Endothelial cell of umbilical vein (primary cell): Measurements from ENCODE around the gene TTI1. TPM values are rescaled to one million over a fixed set of nuclear protein-coding genes. Genes with fewer than 3 reads are reported as not detected.

Experiments used
- BruUV-seq: library from RNA; stranded (reverse); fragments of 400-500 nt; replicated peaks from 2 replicates; lab custom pipeline; 2021; lab: Mats Ljungman, UMichigan
- CTCF ChIA-PET: fragments of 300-600, 350-600 bp; sonication (Branson Sonifier 250); formaldehyde crosslinking; loops from one replicate; lab custom pipeline; 2021; ENCODE audit warnings: antibody characterized with exemption, inconsistent platforms; lab: Charles Lee
- POLR2A ChIA-PET: fragments of 300-600, 350-600 bp; sonication (Branson Sonifier 250); formaldehyde crosslinking; loops from one replicate; lab custom pipeline; 2021; ENCODE audit warnings: antibody characterized with exemption, inconsistent platforms; lab: Charles Lee
- DNase-seq: peaks from one replicate; pipeline ENCODE4 v3.0.0-alpha.2; 2011; ENCODE audit warnings: low read depth, low spot score
- FAIRE-seq: peaks from 2 replicates; lab custom pipeline; 2011; peaks lifted over from hg19 to GRCh38; lab: Jason Lieb, UNC
- H2AFZ ChIP-seq: 2 replicates; pipeline ENCODE4 v1.6.0; 2012; ENCODE audit warnings: low read depth, low read length, control low read depth, inconsistent platforms
- H3K27ac ChIP-seq: 2 replicates; pipeline ENCODE4 v1.5.1; 2011; ENCODE audit warnings: low read depth, mild to moderate bottlenecking, control low read depth, low read length, moderate library complexity; ENCODE audit not compliant: insufficient read depth
- H3K27me3 ChIP-seq, 2 experiments: 2 replicates each; pipeline versions ENCODE4 v1.6.0 to v1.6.1; 2011; ENCODE audit warnings: low read length in 2 of 2, mixed read lengths in 1 of 2; ENCODE audit not compliant: control insufficient read depth in 2 of 2, insufficient read depth in 2 of 2
- H3K36me3 ChIP-seq, 2 experiments: 2 replicates in 1 of 2; 3 replicates in 1 of 2; pipeline ENCODE4 v1.5.1; 2011; ENCODE audit warnings: low read length in 2 of 2, mild to moderate bottlenecking in 1 of 2, moderate library complexity in 1 of 2; ENCODE audit not compliant: control insufficient read depth in 2 of 2, insufficient read depth in 2 of 2; ENCODE audit errors: extremely low read depth in 1 of 2
- H3K4me1 ChIP-seq: 3 replicates; pipeline ENCODE4 v1.5.1; 2011; ENCODE audit warnings: mild to moderate bottlenecking, low read length; ENCODE audit not compliant: control insufficient read depth, insufficient read depth; ENCODE audit errors: extremely low read depth
- H3K4me2 ChIP-seq: 2 replicates; pipeline ENCODE4 v1.6.1; 2011; ENCODE audit warnings: low read length, control low read depth, mixed read lengths; ENCODE audit not compliant: insufficient read depth
- H3K4me3 ChIP-seq, 3 experiments: fragments of 200-600 bp in 1 of 3; sonication (generic), shearing (Covaris generic) in 1 of 3; replicated peaks in 1 of 3; 2 replicates each; pipeline ENCODE4 v1.5.1; 2011 to 2016; ENCODE audit warnings: control low read depth in 3 of 3, low read length in 3 of 3, mild to moderate bottlenecking in 2 of 3, inconsistent platforms in 1 of 3, low read depth in 1 of 3, moderate library complexity in 1 of 3; ENCODE audit not compliant: insufficient read depth in 1 of 3
- H3K79me2 ChIP-seq: 2 replicates; pipeline ENCODE4 v1.6.0; 2012; ENCODE audit warnings: low read length, inconsistent platforms; ENCODE audit not compliant: control insufficient read depth, insufficient read depth
- H3K9ac ChIP-seq: replicated peaks from 2 replicates; pipeline ENCODE3; 2011; ENCODE audit warnings: low read length, control low read depth; ENCODE audit not compliant: insufficient read depth; ENCODE audit errors: extremely low read depth
- H3K9me1 ChIP-seq: replicated peaks from 3 replicates; pipeline ENCODE4 v1.6.0; 2011; ENCODE audit warnings: mild to moderate bottlenecking, low read length; ENCODE audit not compliant: control insufficient read depth, insufficient read depth; ENCODE audit errors: extremely low read depth
- H3K9me3 ChIP-seq: replicated peaks from 2 replicates; pipeline ENCODE4 v1.5.1; 2012; ENCODE audit warnings: low read length, inconsistent platforms; ENCODE audit not compliant: control insufficient read depth, insufficient read depth
- H4K20me1 ChIP-seq: replicated peaks from 2 replicates; pipeline ENCODE3; 2011; ENCODE audit warnings: mild to moderate bottlenecking, low read length; ENCODE audit not compliant: control insufficient read depth, insufficient read depth; ENCODE audit errors: extremely low read depth
- EZH2 ChIP-seq: IDR thresholded peaks from 2 replicates; pipeline ENCODE4 v1.6.1; 2012; ENCODE audit warnings: borderline replicate concordance, low read depth, mild to moderate bottlenecking, moderate library complexity, low read length, inconsistent platforms; ENCODE audit not compliant: severe bottlenecking
- FOS ChIP-seq: IDR thresholded peaks from 2 replicates; pipeline ENCODE4 v1.6.1; 2011; ENCODE audit warnings: mild to moderate bottlenecking, low read length, moderate library complexity, borderline replicate concordance; ENCODE audit not compliant: insufficient read depth
- GATA2 ChIP-seq: IDR thresholded peaks from 2 replicates; pipeline ENCODE4 v1.7.0; 2011; ENCODE audit warnings: low read depth, mild to moderate bottlenecking, moderate library complexity, mixed read lengths, low read length; ENCODE audit not compliant: insufficient read length, insufficient read depth
- JUN ChIP-seq: IDR thresholded peaks from 2 replicates; pipeline ENCODE4 v1.6.1; 2011; ENCODE audit warnings: borderline replicate concordance, low read depth; ENCODE audit not compliant: insufficient read length, insufficient read depth
- MYC ChIP-seq: IDR thresholded peaks from one replicate; pipeline ENCODE4 v1.6.1; 2011; ENCODE audit warnings: mild to moderate bottlenecking, low read depth, low read length
- POLR2A ChIP-seq: IDR thresholded peaks from 2 replicates; pipeline ENCODE4 v1.6.1; 2012; ENCODE audit warnings: low read depth, mild to moderate bottlenecking, control low read depth, low read length
- POLR2AphosphoS5 ChIP-seq: IDR thresholded peaks from 2 replicates; pipeline ENCODE4 v1.6.1; 2012; ENCODE audit warnings: low read depth, mild to moderate bottlenecking, control low read depth, low read length, moderate library complexity; ENCODE audit not compliant: insufficient read depth
- dilution Hi-C: fragments of 300-500 bp; cut with MboI; formaldehyde crosslinking; loops from one replicate; pipeline ENCODE4 v1.15.0; 2019; ENCODE audit warnings: low sequenced_read_pairs; ENCODE audit not compliant: extremely low pct_ligation_motif_present
- intact Hi-C: fragments of 100-400 bp; cut with micrococcal nuclease; formaldehyde crosslinking; loops from one replicate; pipeline ENCODE4 v1.10.0; 2022
- polyA plus RNA-seq, 4 experiments: library from polyadenylated mRNA; depleted of rRNA in 3 of 4; stranded (reverse) in 3 of 4; unstranded in 1 of 4; fragments of >200 nt; gene quantifications; 2 replicates each; pipeline versions ENCODE4 v1.2.1 to v1.2.3, GENCODE V29; 2011 to 2012; ENCODE audit warnings: missing spikeins in 1 of 4
- total RNA-seq: library from RNA; stranded (reverse); gene quantifications from 2 replicates; pipeline ENCODE4 v1.2.3, GENCODE V29; 2021
- TF ChIP-seq, protein P1 (sequence below): IDR thresholded peaks from 2 replicates; pipeline ENCODE4 v1.6.1; 2011; ENCODE audit not compliant: insufficient read depth, insufficient read length
- TF ChIP-seq, protein P2 (sequence below), 2 donors: IDR thresholded peaks; 1 replicate in 1 of 2; 2 replicates in 1 of 2; pipeline ENCODE4 v1.5.1; 2011; ENCODE audit warnings: low read length in 2 of 2, mild to moderate bottlenecking in 2 of 2, moderate library complexity in 2 of 2, control low read depth in 1 of 2, inconsistent platforms in 1 of 2, low read depth in 1 of 2; ENCODE audit not compliant: insufficient read depth in 1 of 2; ENCODE audit errors: extremely low read depth in 1 of 2

The TTI1 gene
- total and polyA plus RNA-seq, 2 donors (not counting 3 experiments of a cell fraction or from before 2014, with no cell fraction given), result 13.2 to 23.2 TPM

DNA sequence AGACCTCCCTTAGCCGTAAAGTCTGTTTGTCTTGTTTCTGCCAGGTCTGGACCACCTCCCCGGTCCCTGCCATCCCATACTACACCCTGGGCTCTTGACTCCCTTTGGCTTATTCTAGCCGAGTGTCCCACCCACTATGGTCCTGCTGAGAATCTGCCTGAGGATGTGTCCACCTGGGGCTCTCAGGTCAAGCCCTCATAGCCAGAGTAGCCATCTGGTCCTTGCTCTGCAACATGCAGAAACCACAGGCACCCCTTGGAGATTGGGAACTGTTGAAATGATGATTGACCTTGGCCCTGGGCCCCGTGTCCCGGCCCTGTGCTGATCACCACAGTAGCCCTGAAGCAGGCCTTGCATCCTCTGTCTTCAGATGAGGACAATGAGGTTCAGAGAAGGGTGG lies 86.3 kb downstream of the TTI1 start:
- ChIA-PET CTCF (no interaction called here), POLR2A (no interaction called here)
- FAIRE-seq (no peak), DNase-seq (no peak)
- no TSS peak for BruUV-seq
- H3K4me3 ChIP-seq, result no peak overlapping the region
- H4K20me1 ChIP-seq, result no peaks in the 10 kb centered on the region
- H3K36me3 ChIP-seq, result no peaks in the 10 kb centered on the region
- intact Hi-C loops, result no loop called here
- H3K27ac ChIP-seq, result no peak overlapping the region
- no peaks in the 10 kb centered on the region for H3K79me2 ChIP-seq
- no peak overlapping the region for H2AFZ ChIP-seq
- TF ChIP-seq JUN, result no peak
- TF ChIP-seq POLR2AphosphoS5, result no peak
- TF ChIP-seq MYC, result no peak
- no peak for TF ChIP-seq EZH2
- no peak for TF ChIP-seq FOS
- no peak for TF ChIP-seq GATA2
- TF ChIP-seq, protein P1, sequence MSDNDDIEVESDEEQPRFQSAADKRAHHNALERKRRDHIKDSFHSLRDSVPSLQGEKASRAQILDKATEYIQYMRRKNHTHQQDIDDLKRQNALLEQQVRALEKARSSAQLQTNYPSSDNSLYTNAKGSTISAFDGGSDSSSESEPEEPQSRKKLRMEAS, result no peak
- no peak overlapping the region for H3K9ac ChIP-seq
- no peaks in the 10 kb centered on the region for H3K9me3 ChIP-seq
- H3K4me1 ChIP-seq, result no peaks in the 10 kb centered on the region
- no peaks in the 10 kb centered on the region for H3K9me1 ChIP-seq
- peaks cover 0 to 2% of the 10 kb centered on the region in 2 experiments for H3K27me3 ChIP-seq
- dilution Hi-C loops, result no loop called here
- H3K4me2 ChIP-seq, result no peak overlapping the region

DNA sequence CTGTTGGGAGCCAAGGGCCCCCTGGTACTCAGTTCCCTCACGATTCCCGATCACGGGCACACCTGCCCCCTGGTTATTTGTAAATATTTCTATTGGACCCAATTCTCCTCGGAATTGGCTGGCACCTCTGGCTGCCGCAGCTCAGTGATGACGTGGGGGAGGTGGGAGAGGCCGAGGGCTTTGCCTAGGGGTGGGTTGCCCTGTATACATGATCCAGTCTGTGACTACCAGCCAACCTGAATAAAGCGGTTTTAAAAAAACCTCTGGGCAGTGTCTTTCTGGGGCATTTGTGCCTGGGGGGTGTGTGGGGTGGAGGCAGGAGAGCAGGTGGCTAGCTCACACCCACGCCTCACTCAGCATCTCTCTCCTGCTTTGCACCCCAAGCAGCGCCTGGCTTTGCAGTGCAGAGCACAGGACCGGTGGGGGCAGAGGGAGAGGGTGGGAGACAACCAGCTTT lies 88.1 kb downstream of the TTI1 start:
- FAIRE-seq (no peak), DNase-seq (no peak)
- no TSS peak for BruUV-seq
- Histone ChIP-seq H3K4me2 (no peak overlapping the region), H3K9me1 (no peaks in the 10 kb centered on the region), H2AFZ (no peak overlapping the region), H3K9me3 (no peaks in the 10 kb centered on the region), H3K27ac (no peak overlapping the region), H3K27me3 (peaks cover 0 to 2% of the 10 kb centered on the region in 2 experiments), H3K4me3 (no peak overlapping the region), H3K36me3 (no peaks in the 10 kb centered on the region), H3K79me2 (no peaks in the 10 kb centered on the region), H3K4me1 (no peaks in the 10 kb centered on the region), H4K20me1 (no peaks in the 10 kb centered on the region), H3K9ac (no peak overlapping the region)
- ChIA-PET CTCF (interaction anchor here (1.1 kb wide), 1 partner anchor 377 kb away, joined by 3 read pairs; no protein-coding TSS in a partner anchor), POLR2A (no interaction called here)
- TF ChIP-seq POLR2A, result no peak
- TF ChIP-seq, protein P2, sequence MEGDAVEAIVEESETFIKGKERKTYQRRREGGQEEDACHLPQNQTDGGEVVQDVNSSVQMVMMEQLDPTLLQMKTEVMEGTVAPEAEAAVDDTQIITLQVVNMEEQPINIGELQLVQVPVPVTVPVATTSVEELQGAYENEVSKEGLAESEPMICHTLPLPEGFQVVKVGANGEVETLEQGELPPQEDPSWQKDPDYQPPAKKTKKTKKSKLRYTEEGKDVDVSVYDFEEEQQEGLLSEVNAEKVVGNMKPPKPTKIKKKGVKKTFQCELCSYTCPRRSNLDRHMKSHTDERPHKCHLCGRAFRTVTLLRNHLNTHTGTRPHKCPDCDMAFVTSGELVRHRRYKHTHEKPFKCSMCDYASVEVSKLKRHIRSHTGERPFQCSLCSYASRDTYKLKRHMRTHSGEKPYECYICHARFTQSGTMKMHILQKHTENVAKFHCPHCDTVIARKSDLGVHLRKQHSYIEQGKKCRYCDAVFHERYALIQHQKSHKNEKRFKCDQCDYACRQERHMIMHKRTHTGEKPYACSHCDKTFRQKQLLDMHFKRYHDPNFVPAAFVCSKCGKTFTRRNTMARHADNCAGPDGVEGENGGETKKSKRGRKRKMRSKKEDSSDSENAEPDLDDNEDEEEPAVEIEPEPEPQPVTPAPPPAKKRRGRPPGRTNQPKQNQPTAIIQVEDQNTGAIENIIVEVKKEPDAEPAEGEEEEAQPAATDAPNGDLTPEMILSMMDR (IDR thresholded peaks at IDR 0.05; ENCODE audit: extremely low read depth in 1 of 2, insufficient read depth in 1 of 2, low read depth in 1 of 2, low read length in 2 of 2), result no peak
- no peak for TF ChIP-seq POLR2AphosphoS5
- no peak for TF ChIP-seq JUN
- TF ChIP-seq MYC, result no peak
- TF ChIP-seq EZH2, result no peak
- TF ChIP-seq FOS, result no peak
- TF ChIP-seq, protein P1, result no peak
- TF ChIP-seq GATA2, result no peak
- dilution Hi-C loops, result no loop called here
- intact Hi-C loops, result no loop called here
